Stimulated activated CD8-positive, alpha-beta memory T cell treated with anti-CD3 and anti-CD28 coated beads, Interleukin-2, amount 100 ng/mL, for 48 hours (primary cell): ENCODE results near the gene KCTD7.
"Not testable (repeated sequence)": the region's sequence is repeated elsewhere in the genome, so short reads cannot be mapped to it uniquely, and the experiment has no call there.

Experiments used
- DNase-seq, 2 donors: peaks; one replicate each; pipeline ENCODE4 v3.0.0-alpha.2; 2020; ENCODE audit warnings: low read depth in 2 of 2

Gene KCTD7

GRCh38 chr7:66617295-66617694 lies 11.4 kb upstream of the KCTD7 start:
- DNase-seq, result no peak

GRCh38 chr7:66619341-66619948 lies 9.2 kb upstream of the KCTD7 start:
- DNase-seq, result not testable (repeated sequence)

GRCh38 chr7:66626331-66626934 lies 2.2 kb upstream of the KCTD7 start:
- no peak for DNase-seq

- DNase-seq, result no peak
Observed at GRCh38 chr7:66627151-66627681, 1.5 kb upstream of the KCTD7 start.

- DNase-seq, result no peak
Observed at GRCh38 chr7:66627881-66628360, 760 bp upstream of the KCTD7 start.

- no peak for DNase-seq
Observed at GRCh38 chr7:66629222-66630062, 761 bp downstream of the KCTD7 start.

GRCh38 chr7:66630531-66630930 lies 1.9 kb downstream of the KCTD7 start:
- DNase-seq, result no peak

GRCh38 chr7:66631471-66631870 lies 2.8 kb downstream of the KCTD7 start:
- DNase-seq, result no peak

GRCh38 chr7:66634816-66635215 lies 6.1 kb downstream of the KCTD7 start:
- DNase-seq, result no peak

- not testable (repeated sequence) for DNase-seq
Observed at GRCh38 chr7:66635322-66635981, 6.8 kb downstream of the KCTD7 start.

- DNase-seq, result not testable (repeated sequence)
Observed at GRCh38 chr7:66635982-66636546, 7.4 kb downstream of the KCTD7 start.

- no peak for DNase-seq
Observed at GRCh38 chr7:66638309-66639099, 9.8 kb downstream of the KCTD7 start.

GRCh38 chr7:66639773-66640172 lies 11.1 kb downstream of the KCTD7 start:
- no peak for DNase-seq

GRCh38 chr7:66640802-66641525 lies 12.3 kb downstream of the KCTD7 start:
- no peak for DNase-seq

GRCh38 chr7:66641526-66641871 lies 12.8 kb downstream of the KCTD7 start:
- no peak for DNase-seq

GRCh38 chr7:66642186-66642585 lies 13.5 kb downstream of the KCTD7 start:
- DNase-seq, result no peak

GRCh38 chr7:66642932-66643331 lies 14.3 kb downstream of the KCTD7 start:
- no peak for DNase-seq

GRCh38 chr7:66643395-66643794 lies 14.7 kb downstream of the KCTD7 start:
- no peak for DNase-seq

GRCh38 chr7:66651026-66651425 lies 22.3 kb downstream of the KCTD7 start:
- DNase-seq, result not testable (repeated sequence)

GRCh38 chr7:66653719-66654274 lies 25.1 kb downstream of the KCTD7 start:
- not testable (repeated sequence) for DNase-seq
